ENCODE results near the gene LHPP. TPM values are rescaled to one million over a fixed set of nuclear protein-coding genes. Genes with fewer than 3 reads are reported as not detected.

The LHPP gene
- total RNA-seq, 1 donor from 2014 or later = 8.8 TPM

GRCh38 chr10:124518366-124518765 lies 56.7 kb downstream of the LHPP start:
- Mint-ChIP-seq H3K4me1 (peaks cover 17% of the 10 kb centered on the region), H3K36me3 (ENCODE audit: low read depth) (no peaks in the 10 kb centered on the region), H3K9me3 (no peaks in the 10 kb centered on the region), H3K27ac (ENCODE audit: unreplicated experiment) (no peak overlapping the region), H3K4me3 (no peak overlapping the region), H3K27me3 (ENCODE audit: low read depth) (no peaks in the 10 kb centered on the region)
- DNase-seq (ENCODE audit: low read depth, low spot score) = no peak
- no peak for TF ChIP-seq CTCF (conservative IDR thresholded peaks at IDR 0.05)

- DNase-seq (ENCODE audit: low read depth, low spot score) = no peak
- no peaks in the 10 kb centered on the region for H3K36me3 Mint-ChIP-seq (ENCODE audit: low read depth)
- no peak for TF ChIP-seq CTCF (conservative IDR thresholded peaks at IDR 0.05)
- no peak overlapping the region for H3K4me3 Mint-ChIP-seq
- no peaks in the 10 kb centered on the region for H3K27me3 Mint-ChIP-seq (ENCODE audit: low read depth)
- peak overlapping the region; percentile 67 for H3K27ac Mint-ChIP-seq (ENCODE audit: unreplicated experiment)
- peaks cover 26% of the 10 kb centered on the region for H3K4me1 Mint-ChIP-seq
- H3K9me3 Mint-ChIP-seq = no peaks in the 10 kb centered on the region
Measured at GRCh38 chr10:124520558-124521428, 59.2 kb downstream of the LHPP start.

GRCh38 chr10:124521429-124521871 lies 59.8 kb downstream of the LHPP start:
- DNase-seq (ENCODE audit: low read depth, low spot score) = no peak
- no peak for TF ChIP-seq CTCF (conservative IDR thresholded peaks at IDR 0.05)
- peaks cover 26% of the 10 kb centered on the region for H3K4me1 Mint-ChIP-seq
- H3K27ac Mint-ChIP-seq (ENCODE audit: unreplicated experiment) = peak overlapping the region; percentile 12
- no peaks in the 10 kb centered on the region for H3K9me3 Mint-ChIP-seq
- no peaks in the 10 kb centered on the region for H3K36me3 Mint-ChIP-seq (ENCODE audit: low read depth)
- H3K27me3 Mint-ChIP-seq (ENCODE audit: low read depth) = no peaks in the 10 kb centered on the region
- H3K4me3 Mint-ChIP-seq = no peak overlapping the region

- Mint-ChIP-seq H3K4me1 (peaks cover 23% of the 10 kb centered on the region), H3K4me3 (no peak overlapping the region), H3K9me3 (no peaks in the 10 kb centered on the region), H3K27me3 (ENCODE audit: low read depth) (no peaks in the 10 kb centered on the region), H3K36me3 (ENCODE audit: low read depth) (no peaks in the 10 kb centered on the region), H3K27ac (ENCODE audit: unreplicated experiment) (no peak overlapping the region)
- DNase-seq (ENCODE audit: low read depth, low spot score) = no peak
- TF ChIP-seq CTCF (conservative IDR thresholded peaks at IDR 0.05) = no peak
Measured at GRCh38 chr10:124522131-124522932, 60.7 kb downstream of the LHPP start.

GRCh38 chr10:124522933-124523871 lies 61.6 kb downstream of the LHPP start:
- H3K36me3 Mint-ChIP-seq (ENCODE audit: low read depth) = no peaks in the 10 kb centered on the region
- no peaks in the 10 kb centered on the region for H3K9me3 Mint-ChIP-seq
- TF ChIP-seq CTCF (conservative IDR thresholded peaks at IDR 0.05) = no peak
- no peaks in the 10 kb centered on the region for H3K27me3 Mint-ChIP-seq (ENCODE audit: low read depth)
- no peak for DNase-seq (ENCODE audit: low read depth, low spot score)
- no peak overlapping the region for H3K27ac Mint-ChIP-seq (ENCODE audit: unreplicated experiment)
- H3K4me1 Mint-ChIP-seq = peaks cover 16% of the 10 kb centered on the region
- peak overlapping the region; percentile 11 for H3K4me3 Mint-ChIP-seq

Measured in neural crest cell (in vitro differentiated cells).